Measurements from ENCODE around the gene FGF8. TPM values are rescaled to one million over a fixed set of nuclear protein-coding genes. Genes with fewer than 3 reads are reported as not detected.
A peak's percentile ranks its signal among the peaks of the same experiment; 100 is the strongest.

Gene FGF8
- total and polyA plus RNA-seq, 10 of the 15 experiments (the other 5 are each of a cell fraction or from before 2014, with no cell fraction given), result 0.08 to 0.43 (median 0.17) TPM; not detected in 7

DNA sequence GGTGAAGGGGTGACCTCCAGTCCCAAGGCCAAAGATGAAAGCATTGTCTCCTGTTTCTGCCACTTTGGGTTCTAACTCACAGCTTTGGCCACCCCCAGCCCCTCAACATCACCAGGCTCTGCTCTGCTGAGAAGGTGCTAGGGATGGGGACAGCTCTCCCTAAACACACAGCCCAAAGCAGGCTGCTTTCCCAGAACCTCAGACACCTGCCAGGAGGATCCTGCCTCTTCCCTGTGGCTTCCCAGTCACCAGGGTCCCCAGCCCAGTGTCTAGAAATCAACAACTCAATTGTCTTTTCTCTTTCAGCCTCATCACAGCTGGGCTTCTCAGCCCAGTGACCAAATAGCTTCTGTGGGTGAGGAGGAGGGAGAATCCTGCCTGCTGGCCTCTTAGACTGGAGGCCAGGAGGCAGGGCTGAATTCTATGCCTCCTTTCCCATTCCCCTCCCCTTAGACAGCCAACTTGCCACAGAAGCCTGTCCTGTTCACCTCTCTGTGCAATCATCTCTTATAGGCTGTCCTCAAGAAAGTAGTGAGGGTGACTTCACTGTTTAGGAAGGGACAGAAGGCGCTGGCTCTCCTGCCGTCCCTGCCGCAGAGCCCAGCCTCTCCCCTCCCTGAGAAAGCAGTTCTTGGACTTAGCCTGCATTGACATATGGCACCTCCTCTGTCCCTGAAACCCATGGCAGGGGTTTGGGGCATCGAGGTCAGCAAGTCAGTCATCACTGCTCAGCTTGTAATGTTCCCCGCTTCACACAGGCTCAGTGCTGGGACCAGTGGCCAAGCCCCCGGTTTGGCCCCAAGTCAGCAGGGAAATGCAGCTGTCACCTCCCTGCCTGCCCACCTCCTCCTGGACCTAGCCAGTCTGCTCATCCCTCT is 3.7 kb downstream of the FGF8 start:
- FAIRE-seq (no peak), ATAC-seq (no peak), DNase-seq (ENCODE audit: low read depth, low spot score) (no peak)
- Histone ChIP-seq H3K4me1 (ENCODE audit: control insufficient read depth, insufficient read depth, low read length) (peaks cover 6% of the 10 kb centered on the region), H4K20me1 (ENCODE audit: control insufficient read depth, insufficient read depth) (no peaks in the 10 kb centered on the region), H3K36me3 (ENCODE audit: control insufficient read depth in 2 of 2, insufficient read depth in 2 of 2, low read length in 1 of 2) (no peaks in the 10 kb centered on the region), H3K27ac (ENCODE audit: control insufficient read depth, insufficient read depth) (no peak overlapping the region), H3K27me3 (replicated peaks in 1 of 2; ENCODE audit: control insufficient read depth in 2 of 2, insufficient read depth in 2 of 2, low read length in 1 of 2) (peaks cover 13 to 20% of the 10 kb centered on the region in 2 experiments; a peak in 3 of 4 replicates), H3K9ac (ENCODE audit: control insufficient read depth, insufficient read depth, low read length) (no peak overlapping the region), H2AFZ (ENCODE audit: control insufficient read depth, low read depth, low read length) (no peak overlapping the region), H3K9me3 (replicated peaks; ENCODE audit: control insufficient read depth, insufficient read depth, low read length) (no peaks in the 10 kb centered on the region), H3K79me2 (ENCODE audit: control insufficient read depth, insufficient read depth, low read length) (no peaks in the 10 kb centered on the region), H3K4me3 (no peak overlapping the region), H3K4me2 (ENCODE audit: control insufficient read depth, insufficient read depth) (no peak overlapping the region)
- ChIA-PET SMC1A (ENCODE audit: uncharacterized antibody, unreplicated experiment) (interaction anchor here (1.0 to 1.4 kb wide), 4 partner anchors 12 to 170 kb away, joined by 3 to 5 read pairs (median 4); no protein-coding TSS in a partner anchor), RAD21 (ENCODE audit: unreplicated experiment) (interaction anchor here (1.5 to 2.5 kb wide), 2 partner anchors 67 to 169 kb away, joined by 3 to 14 read pairs; no protein-coding TSS in a partner anchor), CTCF (interaction anchor here (1.5 to 2.2 kb wide), 3 partner anchors 9 to 170 kb away, joined by 4 to 10 read pairs (median 10); no protein-coding TSS in a partner anchor), POLR2A (no interaction called here)
- TF ChIP-seq EZH2 (IDR thresholded peaks at IDR 0.05; ENCODE audit: borderline replicate concordance, control insufficient read depth, low read depth, low read length) (0 out of 2 replicates have a peak, but pooled peaks have one; percentile 20), ZNF592 (IDR thresholded peaks at IDR 0.05) (no peak)
- intact Hi-C loops (cut with micrococcal nuclease; ENCODE audit: unreplicated experiment), result no loop called here
- in situ Hi-C loops (cut with MboI), result no loop called here
- 75% methylated on average over 6 of the region's 6 CpGs for WGBS (ENCODE audit: insufficient coverage, insufficient replicate concordance, low lambda C conversion rate, missing lambda C conversion rate)
- no TSS peak for BruUV-seq (replicated peaks)
